H54 (cell line): ENCODE data around the gene ABAT.

Experiments used
- DNase-seq: peaks from one replicate; pipeline ENCODE4 v3.0.0; 2011; ENCODE audit warnings: low spot score, mixed read lengths; ENCODE audit not compliant: insufficient read length
- FAIRE-seq: peaks from 3 replicates; lab custom pipeline; 2011; peaks lifted over from hg19 to GRCh38; lab: Jason Lieb, UNC
- POLR2A ChIP-seq: IDR thresholded peaks from 2 replicates; pipeline ENCODE4 v1.6.1; 2011; ENCODE audit warnings: low read depth, mild to moderate bottlenecking, low read length

Gene ABAT

DNA sequence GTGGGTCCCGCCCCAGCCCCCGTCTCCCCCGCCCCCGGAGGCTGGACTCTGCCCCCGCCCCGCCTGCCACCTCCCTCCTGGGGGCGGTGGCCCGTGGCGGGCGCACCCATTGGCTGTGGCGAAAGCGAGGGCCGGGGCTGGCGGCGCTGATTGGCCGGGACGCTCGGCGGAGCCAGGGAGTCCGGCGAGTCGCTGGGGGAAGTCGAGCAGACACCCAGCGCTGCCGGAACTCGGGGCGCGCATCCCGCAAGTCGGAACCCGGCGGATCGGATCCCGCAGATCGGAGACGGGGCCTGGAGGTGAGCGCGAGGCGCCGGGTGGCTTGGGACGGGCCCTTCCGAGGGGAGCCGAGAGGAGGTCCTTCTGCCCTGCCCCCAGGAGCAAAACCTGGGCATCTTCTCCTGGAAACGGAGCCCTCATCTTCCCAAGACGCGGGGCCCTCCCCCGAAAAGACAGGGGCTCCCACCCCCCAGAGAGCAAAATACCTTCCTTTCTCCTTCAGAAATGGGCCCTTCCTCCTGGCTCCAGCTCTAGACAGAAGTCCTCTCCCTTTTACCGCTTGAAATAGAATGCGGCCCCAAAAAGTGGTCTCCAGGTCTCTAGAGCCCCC is at the start of gene ABAT:
ABAT (plus strand) TSS at position 205 of the 610 bp plus-strand sequence. CDS start 61,123 bp downstream, outside the sequence.
- FAIRE-seq: no peak
- peak; percentile 93 for DNase-seq
- no peak; the same call in 1 of the 2 replicates for TF ChIP-seq POLR2A

DNA sequence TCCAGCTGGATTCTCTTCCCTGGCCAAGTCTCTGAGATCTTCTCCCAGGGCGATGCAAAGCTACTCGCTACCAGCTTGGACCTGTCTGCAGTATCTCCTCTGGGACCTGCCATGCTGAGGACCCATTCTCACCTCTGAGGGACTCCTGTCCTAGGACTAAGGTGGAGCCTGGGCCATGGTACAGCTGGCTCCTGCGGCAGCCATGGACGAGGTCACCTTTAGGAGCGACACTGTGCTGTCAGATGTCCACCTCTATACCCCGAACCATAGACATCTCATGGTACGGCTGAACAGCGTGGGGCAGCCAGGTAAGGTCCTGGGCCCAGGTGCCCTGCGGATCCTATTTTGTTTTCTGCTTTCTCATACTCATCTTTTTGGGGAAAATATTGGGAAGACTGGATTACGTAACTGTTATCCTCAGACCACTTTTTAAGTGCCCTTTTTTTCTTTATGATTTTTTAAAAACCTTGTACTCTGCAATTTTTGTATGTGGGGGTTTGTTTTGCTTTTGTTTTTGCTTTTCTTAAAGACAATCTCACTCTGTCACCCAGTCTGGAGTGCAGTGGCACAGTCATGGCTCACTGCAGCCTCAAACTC is 48.8 kb upstream of the ABAT start:
- DNase-seq (no peak), FAIRE-seq (no peak)
- no peak for TF ChIP-seq POLR2A

DNA sequence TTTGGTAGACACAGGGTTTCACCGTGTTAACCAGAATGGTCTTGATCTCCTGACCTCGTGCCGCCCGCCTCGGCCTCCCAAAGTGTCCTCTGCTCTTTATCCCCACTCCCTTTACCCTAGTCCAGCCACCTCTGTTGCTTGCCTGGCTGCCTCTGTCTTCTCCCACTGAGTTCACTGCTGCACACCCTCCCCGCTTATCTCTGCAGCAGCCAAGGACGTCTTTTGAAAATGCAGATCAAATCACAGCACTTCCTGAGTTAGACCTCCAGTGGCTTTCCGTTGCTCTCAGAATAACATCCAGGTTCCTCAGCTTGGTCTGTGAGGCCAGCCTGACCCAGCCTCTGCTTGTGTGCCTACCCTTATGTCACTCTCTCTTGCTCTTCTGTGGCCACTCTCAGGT is 47.5 kb upstream of the ABAT start:
- no peak for FAIRE-seq
- no peak for TF ChIP-seq POLR2A
- no peak for DNase-seq

DNA sequence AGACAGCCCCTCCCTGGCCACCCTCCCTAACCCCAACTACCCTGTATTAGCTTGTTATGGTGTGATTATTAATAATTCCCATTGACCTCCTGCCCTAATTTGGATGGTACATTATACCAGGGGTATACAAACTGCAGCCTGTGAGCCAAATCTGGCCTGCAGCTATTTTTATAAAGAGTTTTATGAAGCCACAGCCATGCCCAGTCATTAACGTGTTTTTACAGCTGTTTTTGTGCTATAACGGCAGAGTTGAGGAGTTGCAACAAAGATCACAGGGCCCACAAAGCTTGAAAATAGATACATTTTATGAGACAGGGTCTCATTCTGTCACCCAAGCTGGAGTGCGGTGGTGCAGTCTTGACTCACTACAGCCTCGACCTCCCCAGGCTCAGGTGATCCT is 47.0 kb upstream of the ABAT start:
- no peak for FAIRE-seq
- DNase-seq: no peak
- TF ChIP-seq POLR2A: no peak

DNA sequence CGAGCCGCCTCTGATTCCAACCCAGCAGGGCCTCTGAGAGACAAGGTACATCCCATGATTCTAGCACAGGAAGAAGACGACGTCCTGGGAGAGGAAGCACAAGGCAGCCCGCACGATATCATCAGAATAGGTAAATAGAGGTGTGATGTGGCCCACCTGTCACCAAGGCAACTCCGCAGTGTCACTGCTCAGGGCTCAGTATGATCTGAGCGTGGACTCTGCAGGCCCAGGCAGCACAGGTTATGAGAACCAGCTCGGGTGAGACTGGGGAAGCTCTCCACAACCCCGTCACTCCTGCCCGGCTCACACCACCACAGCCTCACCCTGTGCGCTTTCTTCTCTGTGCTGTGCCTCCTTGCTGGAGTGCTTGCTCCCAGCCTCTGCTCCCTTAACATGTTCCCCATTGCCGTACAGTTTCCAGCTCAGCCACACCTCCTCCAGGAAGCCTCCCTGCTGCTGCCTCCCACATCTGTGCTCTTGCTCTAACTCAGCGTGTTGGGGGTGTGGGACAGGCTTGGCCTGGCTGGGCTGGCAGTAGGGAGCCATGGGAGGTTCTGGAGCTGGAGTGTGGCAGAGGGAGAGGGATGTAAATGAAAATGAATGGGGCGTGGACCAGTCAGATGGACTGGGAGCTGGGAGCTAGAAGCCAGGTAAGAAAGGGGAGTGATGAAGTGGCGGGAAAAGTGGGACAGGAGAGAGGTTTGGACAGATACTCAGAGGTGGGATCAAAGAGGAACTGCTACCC is 45.3 kb upstream of the ABAT start:
- no peak for TF ChIP-seq POLR2A
- no peak for FAIRE-seq
- DNase-seq: no peak

DNA sequence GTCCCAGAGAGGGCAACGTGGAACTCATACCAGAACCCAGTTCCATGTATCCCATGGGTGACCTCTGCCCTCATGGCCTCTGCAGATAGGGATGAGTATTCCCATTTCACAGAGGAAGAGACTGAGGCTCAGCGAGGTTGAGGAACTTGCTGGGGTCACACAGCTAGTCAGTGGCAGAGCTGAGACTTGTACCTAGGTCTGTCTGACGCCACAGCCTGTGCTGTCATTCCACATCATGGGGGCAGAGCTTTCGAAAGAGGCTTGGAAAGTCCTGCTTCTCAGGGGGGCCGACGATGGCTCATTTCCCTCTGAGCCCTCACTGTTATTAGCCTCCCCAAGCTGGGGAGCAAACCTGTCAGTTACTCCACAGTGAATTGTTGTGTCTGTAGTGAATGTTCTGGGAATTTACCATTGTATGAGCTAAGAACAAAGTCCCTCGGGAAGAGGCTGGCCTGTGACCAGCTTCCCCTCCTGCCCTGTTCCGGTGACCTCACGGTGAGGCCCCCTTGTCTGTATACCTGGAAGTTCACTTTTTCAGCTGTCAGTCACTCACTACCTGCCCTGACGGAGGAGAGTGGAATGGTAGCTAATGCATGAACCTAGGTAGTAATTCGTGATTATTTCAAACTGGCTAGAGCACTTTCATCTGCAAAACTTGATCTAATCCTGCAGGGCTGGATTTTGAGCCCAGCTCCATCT is 44.0 kb upstream of the ABAT start:
- TF ChIP-seq POLR2A: no peak
- DNase-seq (no peak), FAIRE-seq (no peak)

DNA sequence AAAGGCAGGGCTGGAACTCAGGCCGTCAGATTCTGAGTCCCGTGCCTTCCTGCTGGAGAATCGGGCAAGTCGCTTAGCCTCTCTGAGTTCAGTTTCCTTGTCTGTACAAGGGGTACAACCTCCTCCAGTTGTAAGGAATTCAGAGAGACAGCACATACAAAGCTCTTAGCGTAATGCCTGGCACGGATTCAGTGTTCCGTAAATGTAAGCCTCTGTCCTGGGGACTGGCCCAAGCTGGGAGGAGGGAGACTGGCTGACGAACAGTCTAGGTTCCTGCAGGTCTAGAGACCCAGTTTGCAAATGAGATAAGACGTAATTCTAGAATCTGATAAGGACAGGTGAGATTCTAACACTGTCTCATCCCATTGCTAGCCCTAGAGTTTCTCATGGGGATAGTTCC is 43.0 kb upstream of the ABAT start:
- TF ChIP-seq POLR2A: no peak
- DNase-seq (no peak), FAIRE-seq (no peak)

DNA sequence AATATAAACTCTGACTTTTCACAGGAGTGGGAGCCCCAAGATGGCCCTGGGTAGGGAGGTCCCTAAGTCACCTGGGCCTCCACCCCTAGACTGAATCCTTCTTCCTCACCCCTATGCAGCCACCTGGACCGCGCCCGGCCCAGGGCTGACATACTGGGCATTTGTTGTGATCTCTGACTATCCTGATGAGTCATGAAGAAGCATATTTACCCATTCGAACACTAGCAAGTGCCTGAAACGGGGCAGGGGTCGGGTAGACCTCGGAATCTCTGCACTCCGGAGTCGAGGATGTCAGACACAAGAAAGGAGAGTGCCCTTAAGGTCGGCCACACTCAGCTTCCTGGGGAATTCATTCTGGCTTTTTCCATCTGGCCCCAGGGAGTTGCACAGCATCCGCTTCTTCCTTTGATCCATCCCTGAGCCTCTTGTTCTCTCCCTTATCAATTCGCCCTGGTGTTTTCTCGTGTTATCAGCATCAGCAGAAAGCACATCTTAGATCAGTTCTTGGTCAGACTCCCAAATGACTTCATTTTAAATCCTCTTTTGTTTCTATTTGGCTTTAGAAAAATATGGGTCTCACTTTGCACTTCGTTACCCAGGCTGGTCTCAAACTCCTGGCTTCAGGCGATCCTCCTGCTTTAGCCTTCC is 42.5 kb upstream of the ABAT start:
- no peak for TF ChIP-seq POLR2A
- FAIRE-seq (no peak), DNase-seq (no peak)

DNA sequence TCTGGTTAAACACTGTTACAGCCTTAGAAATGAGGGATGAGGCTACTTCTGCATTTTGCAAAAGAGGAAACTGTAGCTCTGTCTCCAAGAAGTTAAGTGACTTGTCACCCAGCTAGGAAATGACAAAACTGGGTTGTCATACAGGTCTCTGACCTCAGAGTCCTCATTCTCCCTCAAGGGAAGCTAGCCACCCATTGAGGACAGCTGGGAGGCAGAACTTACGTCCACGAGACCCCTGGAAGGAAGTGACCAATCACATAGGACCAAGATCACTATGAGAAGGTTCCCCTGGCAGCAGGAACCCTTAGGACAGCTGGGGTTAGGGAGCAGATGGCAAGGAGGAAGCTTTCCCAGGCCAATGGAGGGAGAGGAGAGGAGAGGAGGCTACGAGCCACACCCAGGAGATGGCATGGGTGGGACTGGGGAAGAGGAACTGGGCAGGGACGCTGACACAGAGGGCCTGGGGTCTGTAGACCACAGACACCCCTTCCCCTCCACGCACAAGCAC is 41.7 kb upstream of the ABAT start:
- FAIRE-seq (no peak), DNase-seq (no peak)
- no peak for TF ChIP-seq POLR2A

DNA sequence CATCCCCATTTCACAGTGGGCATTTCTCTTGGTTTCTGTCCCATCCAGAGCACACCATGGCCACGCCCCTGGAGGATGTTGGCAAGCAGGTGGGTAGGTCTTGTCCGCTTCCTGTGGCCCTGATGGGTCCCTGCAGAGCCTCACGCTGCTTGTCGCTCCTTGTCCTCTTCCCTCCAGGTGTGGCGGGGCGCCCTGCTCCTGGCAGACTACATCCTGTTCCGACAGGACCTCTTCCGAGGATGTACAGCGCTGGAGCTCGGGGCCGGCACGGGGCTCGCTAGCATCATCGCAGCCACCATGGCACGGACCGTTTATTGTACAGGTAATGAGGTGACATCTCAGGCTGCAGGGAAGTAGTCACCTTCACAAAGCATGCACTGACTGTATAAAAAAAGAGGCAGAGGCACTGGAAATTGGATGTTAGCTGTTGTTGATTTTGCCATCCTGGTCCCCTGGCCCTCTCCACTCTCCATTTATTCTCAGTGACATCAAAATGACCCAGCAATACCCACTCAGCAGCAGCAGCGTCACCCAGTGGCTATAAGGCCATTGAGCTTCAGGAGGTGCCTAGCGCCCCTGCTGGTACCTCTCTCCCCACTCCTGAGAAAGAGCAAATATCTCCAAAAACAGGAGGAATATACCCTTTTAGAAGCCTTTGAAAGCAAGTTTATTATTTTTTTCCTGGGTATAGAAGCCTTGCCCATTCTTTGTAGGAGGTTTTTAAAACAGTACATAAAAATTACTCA is 39.3 kb upstream of the ABAT start:
- TF ChIP-seq POLR2A: no peak
- FAIRE-seq: no peak
- no peak for DNase-seq

DNA sequence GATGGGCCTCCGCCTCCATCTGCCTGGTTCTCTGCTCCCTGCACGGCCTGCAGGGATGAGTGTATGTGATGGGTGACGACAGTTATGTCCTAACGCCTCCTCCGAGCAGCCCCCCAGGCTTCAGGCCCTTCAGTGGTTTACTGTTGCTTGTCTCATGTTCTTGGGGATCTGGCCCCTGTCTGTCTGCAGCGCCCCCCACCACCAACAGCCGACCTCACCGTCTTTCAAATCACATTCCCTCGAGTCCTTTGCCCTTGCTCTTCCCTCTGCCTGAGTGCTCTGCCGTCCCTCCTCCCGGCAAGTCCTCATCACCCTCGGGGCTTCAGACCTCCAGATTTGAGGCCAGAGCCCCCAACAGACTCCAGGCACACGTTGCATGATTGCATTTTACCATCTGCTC is 34.7 kb upstream of the ABAT start:
- TF ChIP-seq POLR2A: no peak
- DNase-seq: no peak
- FAIRE-seq: no peak

DNA sequence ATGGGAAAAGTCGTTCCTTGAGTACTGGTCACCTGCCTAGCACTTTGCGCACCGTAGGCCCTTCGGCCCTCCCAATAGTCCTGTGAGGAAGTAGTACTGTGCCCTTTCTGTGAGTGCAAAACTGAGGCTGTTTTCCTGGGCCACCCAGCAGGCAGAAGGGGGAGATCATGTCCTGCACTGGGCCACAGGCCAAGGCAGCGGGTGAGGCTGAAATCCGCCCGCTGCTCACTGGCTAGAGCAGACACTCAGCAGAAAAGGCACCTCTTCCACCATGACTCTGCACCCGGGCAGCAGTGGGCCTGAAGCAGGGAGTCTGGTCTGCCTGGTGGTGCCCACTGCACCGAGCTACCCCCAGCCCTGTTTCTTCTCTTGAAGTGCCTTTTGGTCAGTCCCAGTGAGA is 32.7 kb upstream of the ABAT start:
- no peak for FAIRE-seq
- DNase-seq: no peak
- TF ChIP-seq POLR2A: no peak

DNA sequence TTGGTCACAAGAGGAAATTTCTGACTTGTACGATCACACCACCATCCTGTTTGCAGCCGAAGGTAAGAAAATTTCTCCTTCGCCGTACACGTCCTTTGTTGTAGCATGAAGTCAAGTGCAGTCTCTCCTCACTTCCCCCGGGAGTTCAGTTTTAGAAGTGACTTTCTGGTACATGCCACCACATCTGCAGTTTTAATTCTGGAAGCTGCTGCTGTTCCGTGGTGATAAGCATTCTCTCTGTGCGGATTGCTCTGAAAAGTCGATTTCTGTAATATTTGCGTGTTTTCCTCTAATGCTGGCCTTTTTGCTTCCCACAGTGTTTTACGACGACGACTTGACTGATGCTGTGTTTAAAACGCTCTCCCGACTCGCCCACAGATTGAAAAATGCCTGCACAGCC is 32.3 kb upstream of the ABAT start:
- FAIRE-seq (no peak), DNase-seq (no peak)
- TF ChIP-seq POLR2A: no peak
